22Rv1 (cell line): ENCODE results near the gene WDR64.

Experiments
- ZFX ChIP-seq: fragments of 450-650 bp; IDR thresholded peaks from 2 replicates; pipeline ENCODE4 v1.6.1; 2017; ENCODE audit warnings: antibody characterized with exemption, borderline replicate concordance
- TF ChIP-seq, protein P1 (sequence below): fragments of 450-650 bp; IDR thresholded peaks from 2 replicates; pipeline ENCODE4 v1.5.1; 2017; ENCODE audit warnings: mild to moderate bottlenecking

DNA sequence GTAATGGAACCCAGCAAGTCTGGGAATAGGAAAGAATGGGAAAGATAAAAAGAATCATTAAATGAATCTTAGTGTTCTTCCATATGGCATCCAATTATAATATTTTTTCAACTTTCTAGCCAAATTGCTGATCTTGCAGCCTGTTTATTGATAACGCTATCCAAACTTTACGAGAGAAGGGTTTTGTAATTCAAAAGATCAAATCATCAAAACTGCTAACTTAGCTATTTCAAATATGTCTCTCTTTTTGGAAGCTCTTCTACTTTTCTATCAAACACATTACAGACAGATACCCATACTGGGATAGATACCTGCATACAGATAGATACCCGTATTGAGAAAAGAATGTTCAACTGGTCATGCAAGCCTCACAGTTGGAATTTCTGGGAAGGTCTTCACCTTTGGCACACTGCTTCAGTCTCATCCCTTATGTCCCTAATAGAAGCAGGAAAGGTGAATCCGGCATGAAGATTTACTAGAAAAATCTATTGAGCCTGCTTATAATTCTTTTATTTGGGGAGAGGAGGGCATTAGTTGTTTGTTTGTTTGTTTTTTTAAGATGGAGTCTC lies 120.9 kb downstream of the WDR64 start:
- TF ChIP-seq, protein P1, sequence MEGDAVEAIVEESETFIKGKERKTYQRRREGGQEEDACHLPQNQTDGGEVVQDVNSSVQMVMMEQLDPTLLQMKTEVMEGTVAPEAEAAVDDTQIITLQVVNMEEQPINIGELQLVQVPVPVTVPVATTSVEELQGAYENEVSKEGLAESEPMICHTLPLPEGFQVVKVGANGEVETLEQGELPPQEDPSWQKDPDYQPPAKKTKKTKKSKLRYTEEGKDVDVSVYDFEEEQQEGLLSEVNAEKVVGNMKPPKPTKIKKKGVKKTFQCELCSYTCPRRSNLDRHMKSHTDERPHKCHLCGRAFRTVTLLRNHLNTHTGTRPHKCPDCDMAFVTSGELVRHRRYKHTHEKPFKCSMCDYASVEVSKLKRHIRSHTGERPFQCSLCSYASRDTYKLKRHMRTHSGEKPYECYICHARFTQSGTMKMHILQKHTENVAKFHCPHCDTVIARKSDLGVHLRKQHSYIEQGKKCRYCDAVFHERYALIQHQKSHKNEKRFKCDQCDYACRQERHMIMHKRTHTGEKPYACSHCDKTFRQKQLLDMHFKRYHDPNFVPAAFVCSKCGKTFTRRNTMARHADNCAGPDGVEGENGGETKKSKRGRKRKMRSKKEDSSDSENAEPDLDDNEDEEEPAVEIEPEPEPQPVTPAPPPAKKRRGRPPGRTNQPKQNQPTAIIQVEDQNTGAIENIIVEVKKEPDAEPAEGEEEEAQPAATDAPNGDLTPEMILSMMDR: no peak
- TF ChIP-seq ZFX: no peak
